ENCODE results near the gene CLIC4.
"Not testable (repeated sequence)": the region's sequence is repeated elsewhere in the genome, so short reads cannot be mapped to it uniquely, and the experiment has no call there.

Gene CLIC4

GRCh38 chr1:24890887-24891286 lies 145.6 kb downstream of the CLIC4 start:
- intact Hi-C loops (cut with DNase I; ENCODE audit: low total_unique reads): no loop called here
- Histone ChIP-seq H3K36me3 (no peaks in the 10 kb centered on the region), H3K27me3 (peaks cover 0 to 18% of the 10 kb centered on the region in 2 donors), H3K4me1 (no peaks in the 10 kb centered on the region), H3K27ac (no peak overlapping the region), H3K9me3 (peaks cover 0 to 10% (median 3%) of the 10 kb centered on the region in 3 donors), H3K4me3 (no peak overlapping the region)
- TF ChIP-seq CTCF (IDR thresholded peaks at IDR 0.05): no peak
- no peak for DNase-seq

- DNase-seq; H3K27ac ChIP-seq; intact Hi-C loops (cut with DNase I; ENCODE audit: low total_unique reads): not testable (repeated sequence)
Observed at GRCh38 chr1:24891367-24891766, 146.1 kb downstream of the CLIC4 start.

GRCh38 chr1:24892188-24893153 lies 147.2 kb downstream of the CLIC4 start:
- intact Hi-C loops (cut with DNase I; ENCODE audit: low total_unique reads): no loop called here
- Histone ChIP-seq H3K9me3 (peaks cover 0 to 10% (median 3%) of the 10 kb centered on the region in 3 donors), H3K4me3 (no peak overlapping the region), H3K27me3 (peaks cover 0 to 28% of the 10 kb centered on the region in 2 donors), H3K4me1 (no peaks in the 10 kb centered on the region), H3K27ac (no peak overlapping the region), H3K36me3 (no peaks in the 10 kb centered on the region)
- peak in 1 of 2 donors; percentile 17 for DNase-seq
- TF ChIP-seq CTCF (IDR thresholded peaks at IDR 0.05): no peak

More at GRCh38 chr1:24891367-24891766, 146.1 kb downstream of the CLIC4 start:
- not testable (repeated sequence) for H3K9me3 ChIP-seq, H3K4me1 ChIP-seq, H3K4me3 ChIP-seq, H3K36me3 ChIP-seq
- H3K27me3 ChIP-seq: peaks cover 0 to 18% of the 10 kb centered on the region in 2 donors

- peaks cover 0 to 32% of the 10 kb centered on the region in 2 donors for H3K27me3 ChIP-seq
- peak in 1 of 2 donors; percentile 40 for DNase-seq
- H3K4me3 ChIP-seq: no peak overlapping the region
- no peaks in the 10 kb centered on the region for H3K36me3 ChIP-seq
- no peak for TF ChIP-seq CTCF (IDR thresholded peaks at IDR 0.05)
- H3K27ac ChIP-seq: no peak overlapping the region
- no peaks in the 10 kb centered on the region for H3K4me1 ChIP-seq
- intact Hi-C loops (cut with DNase I; ENCODE audit: low total_unique reads): no loop called here
- peaks cover 0 to 10% (median 3%) of the 10 kb centered on the region in 3 donors for H3K9me3 ChIP-seq
Observed at GRCh38 chr1:24893431-24893830, 148.2 kb downstream of the CLIC4 start.

All from tibial artery (tissue), 4 donors.